ENCODE measurements around the gene TIGD2.

The TIGD2 gene

DNA sequence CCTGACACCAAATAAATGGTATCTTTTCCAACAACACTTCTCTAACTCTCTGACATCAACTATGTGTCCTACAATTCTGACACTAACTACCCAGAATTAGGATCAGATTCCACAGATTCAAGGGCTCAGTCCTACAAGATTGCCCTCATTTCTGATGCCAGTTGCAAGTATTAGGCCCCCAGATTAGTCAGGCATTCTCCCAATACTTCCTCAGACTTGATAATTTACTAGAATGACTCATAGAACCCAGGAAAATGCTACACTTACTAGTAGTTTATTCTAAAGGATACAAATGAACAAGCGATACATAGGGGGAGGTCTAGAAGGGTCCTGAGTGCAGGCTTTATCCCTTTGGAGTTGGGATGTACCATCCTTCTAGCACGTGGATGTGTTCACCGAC is 8.5 kb downstream of the TIGD2 start:
- no peak for DNase-seq (ENCODE audit: low read depth in 1 of 2, low spot score in 1 of 2)
- no peaks in the 10 kb centered on the region for H3K27me3 ChIP-seq (ENCODE audit: insufficient read depth, poor library complexity, severe bottlenecking)
- H3K27ac ChIP-seq (replicated peaks): no peak overlapping the region
- TF ChIP-seq, protein P1, sequence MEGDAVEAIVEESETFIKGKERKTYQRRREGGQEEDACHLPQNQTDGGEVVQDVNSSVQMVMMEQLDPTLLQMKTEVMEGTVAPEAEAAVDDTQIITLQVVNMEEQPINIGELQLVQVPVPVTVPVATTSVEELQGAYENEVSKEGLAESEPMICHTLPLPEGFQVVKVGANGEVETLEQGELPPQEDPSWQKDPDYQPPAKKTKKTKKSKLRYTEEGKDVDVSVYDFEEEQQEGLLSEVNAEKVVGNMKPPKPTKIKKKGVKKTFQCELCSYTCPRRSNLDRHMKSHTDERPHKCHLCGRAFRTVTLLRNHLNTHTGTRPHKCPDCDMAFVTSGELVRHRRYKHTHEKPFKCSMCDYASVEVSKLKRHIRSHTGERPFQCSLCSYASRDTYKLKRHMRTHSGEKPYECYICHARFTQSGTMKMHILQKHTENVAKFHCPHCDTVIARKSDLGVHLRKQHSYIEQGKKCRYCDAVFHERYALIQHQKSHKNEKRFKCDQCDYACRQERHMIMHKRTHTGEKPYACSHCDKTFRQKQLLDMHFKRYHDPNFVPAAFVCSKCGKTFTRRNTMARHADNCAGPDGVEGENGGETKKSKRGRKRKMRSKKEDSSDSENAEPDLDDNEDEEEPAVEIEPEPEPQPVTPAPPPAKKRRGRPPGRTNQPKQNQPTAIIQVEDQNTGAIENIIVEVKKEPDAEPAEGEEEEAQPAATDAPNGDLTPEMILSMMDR (IDR thresholded peaks at IDR 0.05; ENCODE audit: insufficient read depth, low read length): no peak
- no peak for TF ChIP-seq GABPA (IDR thresholded peaks at IDR 0.05; ENCODE audit: low read depth)
- TF ChIP-seq SPI1 (IDR thresholded peaks at IDR 0.05; ENCODE audit: borderline replicate concordance, low read depth): no peak
- TF ChIP-seq, protein P2, sequence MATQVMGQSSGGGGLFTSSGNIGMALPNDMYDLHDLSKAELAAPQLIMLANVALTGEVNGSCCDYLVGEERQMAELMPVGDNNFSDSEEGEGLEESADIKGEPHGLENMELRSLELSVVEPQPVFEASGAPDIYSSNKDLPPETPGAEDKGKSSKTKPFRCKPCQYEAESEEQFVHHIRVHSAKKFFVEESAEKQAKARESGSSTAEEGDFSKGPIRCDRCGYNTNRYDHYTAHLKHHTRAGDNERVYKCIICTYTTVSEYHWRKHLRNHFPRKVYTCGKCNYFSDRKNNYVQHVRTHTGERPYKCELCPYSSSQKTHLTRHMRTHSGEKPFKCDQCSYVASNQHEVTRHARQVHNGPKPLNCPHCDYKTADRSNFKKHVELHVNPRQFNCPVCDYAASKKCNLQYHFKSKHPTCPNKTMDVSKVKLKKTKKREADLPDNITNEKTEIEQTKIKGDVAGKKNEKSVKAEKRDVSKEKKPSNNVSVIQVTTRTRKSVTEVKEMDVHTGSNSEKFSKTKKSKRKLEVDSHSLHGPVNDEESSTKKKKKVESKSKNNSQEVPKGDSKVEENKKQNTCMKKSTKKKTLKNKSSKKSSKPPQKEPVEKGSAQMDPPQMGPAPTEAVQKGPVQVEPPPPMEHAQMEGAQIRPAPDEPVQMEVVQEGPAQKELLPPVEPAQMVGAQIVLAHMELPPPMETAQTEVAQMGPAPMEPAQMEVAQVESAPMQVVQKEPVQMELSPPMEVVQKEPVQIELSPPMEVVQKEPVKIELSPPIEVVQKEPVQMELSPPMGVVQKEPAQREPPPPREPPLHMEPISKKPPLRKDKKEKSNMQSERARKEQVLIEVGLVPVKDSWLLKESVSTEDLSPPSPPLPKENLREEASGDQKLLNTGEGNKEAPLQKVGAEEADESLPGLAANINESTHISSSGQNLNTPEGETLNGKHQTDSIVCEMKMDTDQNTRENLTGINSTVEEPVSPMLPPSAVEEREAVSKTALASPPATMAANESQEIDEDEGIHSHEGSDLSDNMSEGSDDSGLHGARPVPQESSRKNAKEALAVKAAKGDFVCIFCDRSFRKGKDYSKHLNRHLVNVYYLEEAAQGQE (IDR thresholded peaks at IDR 0.05; ENCODE audit: insufficient replicate concordance, low read depth): no peak
- TF ChIP-seq POLR2AphosphoS5 (IDR thresholded peaks at IDR 0.05; ENCODE audit: low read depth): no peak
- H3K4me3 ChIP-seq (replicated peaks; ENCODE audit: insufficient read depth, low read length): no peak overlapping the region

DNA sequence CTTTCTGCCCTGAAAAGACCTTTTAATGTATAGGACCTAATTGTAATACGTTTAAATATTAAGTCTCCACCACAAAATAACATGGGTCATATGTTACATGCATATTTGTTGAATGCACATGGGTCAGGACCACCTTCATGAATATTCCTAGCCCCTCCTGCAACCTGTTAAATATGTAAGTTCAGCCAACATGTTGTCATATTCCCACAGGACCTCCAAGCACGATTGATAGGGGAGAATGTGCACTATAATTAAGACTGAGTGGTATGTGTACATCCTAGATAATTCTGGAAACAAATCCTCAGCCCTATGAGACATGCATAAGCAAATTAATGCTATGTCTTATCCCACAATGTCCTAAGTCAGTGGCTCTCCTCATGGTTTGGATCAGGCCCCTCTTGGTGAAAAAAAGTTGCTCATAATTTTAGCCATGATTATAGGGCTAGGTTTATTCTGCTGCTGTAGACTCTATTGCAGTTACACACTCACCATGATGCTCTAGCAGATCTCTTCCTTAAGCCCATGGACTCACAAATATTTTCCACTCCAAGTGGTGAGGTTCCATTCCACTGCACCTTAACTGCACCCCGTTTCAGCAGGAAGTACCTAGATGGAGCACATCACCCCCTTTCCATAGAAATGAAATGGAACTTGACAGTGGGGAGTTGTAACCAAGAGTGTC is 10.2 kb downstream of the TIGD2 start:
- TF ChIP-seq, protein P1 (IDR thresholded peaks at IDR 0.05; ENCODE audit: insufficient read depth, low read length): no peak
- TF ChIP-seq, protein P2 (IDR thresholded peaks at IDR 0.05; ENCODE audit: insufficient replicate concordance, low read depth): no peak
- no peak for TF ChIP-seq SPI1 (IDR thresholded peaks at IDR 0.05; ENCODE audit: borderline replicate concordance, low read depth)
- no peak for TF ChIP-seq POLR2AphosphoS5 (IDR thresholded peaks at IDR 0.05; ENCODE audit: low read depth)
- no peak for TF ChIP-seq GABPA (IDR thresholded peaks at IDR 0.05; ENCODE audit: low read depth)
- Histone ChIP-seq H3K27ac (replicated peaks) (no peak overlapping the region), H3K4me3 (replicated peaks; ENCODE audit: insufficient read depth, low read length) (no peak overlapping the region), H3K27me3 (ENCODE audit: insufficient read depth, poor library complexity, severe bottlenecking) (no peaks in the 10 kb centered on the region)
- no peak for DNase-seq (ENCODE audit: low read depth in 1 of 2, low spot score in 1 of 2)

DNA sequence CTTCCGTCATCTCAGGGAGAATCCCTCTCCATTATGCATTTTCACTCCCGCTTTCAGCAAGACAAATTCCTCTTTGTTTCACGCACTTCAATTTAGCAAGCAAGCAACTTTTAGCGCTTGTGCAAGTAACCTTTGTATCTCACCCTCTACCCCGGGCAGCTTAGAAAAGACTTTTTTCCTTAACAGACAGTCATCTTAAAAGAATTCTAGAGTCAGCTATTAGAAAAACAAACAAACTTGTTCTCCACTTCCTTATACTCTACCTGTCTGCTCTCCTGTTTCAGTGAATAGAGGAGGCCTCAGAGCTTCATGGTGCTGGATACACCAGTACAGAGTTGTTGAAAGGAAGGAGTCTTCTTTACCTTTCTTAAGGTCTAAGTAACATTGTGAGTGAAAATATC is 12.1 kb downstream of the TIGD2 start:
- DNase-seq (ENCODE audit: low read depth in 1 of 2, low spot score in 1 of 2): no peak

More for the DNA sequence above, 12.1 kb downstream of the TIGD2 start:
- TF ChIP-seq, protein P1 (IDR thresholded peaks at IDR 0.05; ENCODE audit: insufficient read depth, low read length): no peak
- TF ChIP-seq GABPA (IDR thresholded peaks at IDR 0.05; ENCODE audit: low read depth) (no peak), SPI1 (IDR thresholded peaks at IDR 0.05; ENCODE audit: borderline replicate concordance, low read depth) (no peak)
- no peak overlapping the region for H3K27ac ChIP-seq (replicated peaks)
- no peak overlapping the region for H3K4me3 ChIP-seq (replicated peaks; ENCODE audit: insufficient read depth, low read length)
- no peaks in the 10 kb centered on the region for H3K27me3 ChIP-seq (ENCODE audit: insufficient read depth, poor library complexity, severe bottlenecking)

Measured in HL-60 (cell line).